Endothelial cell of umbilical vein (primary cell): ENCODE data around the gene KLF17. TPM values are rescaled to one million over a fixed set of nuclear protein-coding genes. Genes with fewer than 3 reads are reported as not detected.

Experiments
- BruUV-seq: library from RNA; stranded (reverse); fragments of 400-500 nt; replicated peaks from 2 replicates; lab custom pipeline; 2021; lab: Mats Ljungman, UMichigan
- CTCF ChIA-PET: fragments of 300-600, 350-600 bp; sonication (Branson Sonifier 250); formaldehyde crosslinking; loops from one replicate; lab custom pipeline; 2021; ENCODE audit warnings: antibody characterized with exemption, inconsistent platforms; lab: Charles Lee
- POLR2A ChIA-PET: fragments of 300-600, 350-600 bp; sonication (Branson Sonifier 250); formaldehyde crosslinking; loops from one replicate; lab custom pipeline; 2021; ENCODE audit warnings: antibody characterized with exemption, inconsistent platforms; lab: Charles Lee
- DNase-seq: peaks from one replicate; pipeline ENCODE4 v3.0.0-alpha.2; 2011; ENCODE audit warnings: low read depth, low spot score
- FAIRE-seq: peaks from 2 replicates; lab custom pipeline; 2011; peaks lifted over from hg19 to GRCh38; lab: Jason Lieb, UNC
- H2AFZ ChIP-seq: 2 replicates; pipeline ENCODE4 v1.6.0; 2012; ENCODE audit warnings: low read depth, low read length, control low read depth, inconsistent platforms
- H3K27ac ChIP-seq: 2 replicates; pipeline ENCODE4 v1.5.1; 2011; ENCODE audit warnings: low read depth, mild to moderate bottlenecking, control low read depth, low read length, moderate library complexity; ENCODE audit not compliant: insufficient read depth
- H3K27me3 ChIP-seq, 2 experiments: 2 replicates each; pipeline versions ENCODE4 v1.6.0 to v1.6.1; 2011; ENCODE audit warnings: low read length in 2 of 2, mixed read lengths in 1 of 2; ENCODE audit not compliant: control insufficient read depth in 2 of 2, insufficient read depth in 2 of 2
- H3K36me3 ChIP-seq, 2 experiments: 2 replicates in 1 of 2; 3 replicates in 1 of 2; pipeline ENCODE4 v1.5.1; 2011; ENCODE audit warnings: low read length in 2 of 2, mild to moderate bottlenecking in 1 of 2, moderate library complexity in 1 of 2; ENCODE audit not compliant: control insufficient read depth in 2 of 2, insufficient read depth in 2 of 2; ENCODE audit errors: extremely low read depth in 1 of 2
- H3K4me1 ChIP-seq: 3 replicates; pipeline ENCODE4 v1.5.1; 2011; ENCODE audit warnings: mild to moderate bottlenecking, low read length; ENCODE audit not compliant: control insufficient read depth, insufficient read depth; ENCODE audit errors: extremely low read depth
- H3K4me2 ChIP-seq: 2 replicates; pipeline ENCODE4 v1.6.1; 2011; ENCODE audit warnings: low read length, control low read depth, mixed read lengths; ENCODE audit not compliant: insufficient read depth
- H3K4me3 ChIP-seq, 3 experiments: fragments of 200-600 bp in 1 of 3; sonication (generic), shearing (Covaris generic) in 1 of 3; replicated peaks in 1 of 3; 2 replicates each; pipeline ENCODE4 v1.5.1; 2011 to 2016; ENCODE audit warnings: control low read depth in 3 of 3, low read length in 3 of 3, mild to moderate bottlenecking in 2 of 3, inconsistent platforms in 1 of 3, low read depth in 1 of 3, moderate library complexity in 1 of 3; ENCODE audit not compliant: insufficient read depth in 1 of 3
- H3K79me2 ChIP-seq: 2 replicates; pipeline ENCODE4 v1.6.0; 2012; ENCODE audit warnings: low read length, inconsistent platforms; ENCODE audit not compliant: control insufficient read depth, insufficient read depth
- H3K9ac ChIP-seq: replicated peaks from 2 replicates; pipeline ENCODE3; 2011; ENCODE audit warnings: low read length, control low read depth; ENCODE audit not compliant: insufficient read depth; ENCODE audit errors: extremely low read depth
- H3K9me1 ChIP-seq: replicated peaks from 3 replicates; pipeline ENCODE4 v1.6.0; 2011; ENCODE audit warnings: mild to moderate bottlenecking, low read length; ENCODE audit not compliant: control insufficient read depth, insufficient read depth; ENCODE audit errors: extremely low read depth
- H3K9me3 ChIP-seq: replicated peaks from 2 replicates; pipeline ENCODE4 v1.5.1; 2012; ENCODE audit warnings: low read length, inconsistent platforms; ENCODE audit not compliant: control insufficient read depth, insufficient read depth
- H4K20me1 ChIP-seq: replicated peaks from 2 replicates; pipeline ENCODE3; 2011; ENCODE audit warnings: mild to moderate bottlenecking, low read length; ENCODE audit not compliant: control insufficient read depth, insufficient read depth; ENCODE audit errors: extremely low read depth
- EZH2 ChIP-seq: IDR thresholded peaks from 2 replicates; pipeline ENCODE4 v1.6.1; 2012; ENCODE audit warnings: borderline replicate concordance, low read depth, mild to moderate bottlenecking, moderate library complexity, low read length, inconsistent platforms; ENCODE audit not compliant: severe bottlenecking
- FOS ChIP-seq: IDR thresholded peaks from 2 replicates; pipeline ENCODE4 v1.6.1; 2011; ENCODE audit warnings: mild to moderate bottlenecking, low read length, moderate library complexity, borderline replicate concordance; ENCODE audit not compliant: insufficient read depth
- GATA2 ChIP-seq: IDR thresholded peaks from 2 replicates; pipeline ENCODE4 v1.7.0; 2011; ENCODE audit warnings: low read depth, mild to moderate bottlenecking, moderate library complexity, mixed read lengths, low read length; ENCODE audit not compliant: insufficient read length, insufficient read depth
- JUN ChIP-seq: IDR thresholded peaks from 2 replicates; pipeline ENCODE4 v1.6.1; 2011; ENCODE audit warnings: borderline replicate concordance, low read depth; ENCODE audit not compliant: insufficient read length, insufficient read depth
- MYC ChIP-seq: IDR thresholded peaks from one replicate; pipeline ENCODE4 v1.6.1; 2011; ENCODE audit warnings: mild to moderate bottlenecking, low read depth, low read length
- POLR2A ChIP-seq: IDR thresholded peaks from 2 replicates; pipeline ENCODE4 v1.6.1; 2012; ENCODE audit warnings: low read depth, mild to moderate bottlenecking, control low read depth, low read length
- POLR2AphosphoS5 ChIP-seq: IDR thresholded peaks from 2 replicates; pipeline ENCODE4 v1.6.1; 2012; ENCODE audit warnings: low read depth, mild to moderate bottlenecking, control low read depth, low read length, moderate library complexity; ENCODE audit not compliant: insufficient read depth
- dilution Hi-C: fragments of 300-500 bp; cut with MboI; formaldehyde crosslinking; loops from one replicate; pipeline ENCODE4 v1.15.0; 2019; ENCODE audit warnings: low sequenced_read_pairs; ENCODE audit not compliant: extremely low pct_ligation_motif_present
- intact Hi-C: fragments of 100-400 bp; cut with micrococcal nuclease; formaldehyde crosslinking; loops from one replicate; pipeline ENCODE4 v1.10.0; 2022
- polyA plus RNA-seq, 4 experiments: library from polyadenylated mRNA; depleted of rRNA in 3 of 4; stranded (reverse) in 3 of 4; unstranded in 1 of 4; fragments of >200 nt; gene quantifications; 2 replicates each; pipeline versions ENCODE4 v1.2.1 to v1.2.3, GENCODE V29; 2011 to 2012; ENCODE audit warnings: missing spikeins in 1 of 4
- total RNA-seq: library from RNA; stranded (reverse); gene quantifications from 2 replicates; pipeline ENCODE4 v1.2.3, GENCODE V29; 2021
- TF ChIP-seq, protein P1 (sequence below): IDR thresholded peaks from 2 replicates; pipeline ENCODE4 v1.6.1; 2011; ENCODE audit not compliant: insufficient read depth, insufficient read length
- TF ChIP-seq, protein P2 (sequence below), 2 donors: IDR thresholded peaks; 1 replicate in 1 of 2; 2 replicates in 1 of 2; pipeline ENCODE4 v1.5.1; 2011; ENCODE audit warnings: low read length in 2 of 2, mild to moderate bottlenecking in 2 of 2, moderate library complexity in 2 of 2, control low read depth in 1 of 2, inconsistent platforms in 1 of 2, low read depth in 1 of 2; ENCODE audit not compliant: insufficient read depth in 1 of 2; ENCODE audit errors: extremely low read depth in 1 of 2

KLF17 gene
- total and polyA plus RNA-seq, 2 donors (not counting 3 experiments of a cell fraction or from before 2014, with no cell fraction given), result not detected

DNA sequence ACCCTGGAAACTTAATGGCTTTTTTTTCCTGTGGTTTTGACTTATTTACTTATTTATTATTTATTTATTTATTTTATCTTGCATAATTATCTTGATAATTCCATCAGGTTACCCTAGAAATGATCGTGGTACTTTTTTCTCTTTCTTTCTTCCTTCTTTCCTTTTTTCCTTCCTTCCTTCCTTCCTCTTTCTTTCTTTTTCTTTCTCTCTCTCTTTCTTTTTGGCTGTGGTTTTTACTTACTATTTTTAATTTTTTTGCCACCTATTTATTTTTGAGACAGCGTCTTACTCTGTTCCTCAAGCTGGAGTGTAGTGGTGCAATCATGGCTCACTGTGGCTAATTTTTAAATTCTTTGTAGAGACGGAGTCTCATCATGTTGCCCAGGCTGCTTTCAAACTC, 29.0 kb downstream of the KLF17 start:
- Histone ChIP-seq H3K36me3 (no peaks in the 10 kb centered on the region), H3K9me1 (no peaks in the 10 kb centered on the region), H3K27ac (no peak overlapping the region), H3K79me2 (no peaks in the 10 kb centered on the region), H3K9me3 (no peaks in the 10 kb centered on the region), H3K27me3 (peaks cover 0 to 4% of the 10 kb centered on the region in 2 experiments), H3K9ac (no peak overlapping the region), H2AFZ (no peak overlapping the region), H3K4me1 (no peaks in the 10 kb centered on the region), H3K4me3 (no peak overlapping the region), H4K20me1 (no peaks in the 10 kb centered on the region), H3K4me2 (no peak overlapping the region)
- no peak for TF ChIP-seq POLR2AphosphoS5
- no peak for TF ChIP-seq POLR2A
- TF ChIP-seq, protein P1, sequence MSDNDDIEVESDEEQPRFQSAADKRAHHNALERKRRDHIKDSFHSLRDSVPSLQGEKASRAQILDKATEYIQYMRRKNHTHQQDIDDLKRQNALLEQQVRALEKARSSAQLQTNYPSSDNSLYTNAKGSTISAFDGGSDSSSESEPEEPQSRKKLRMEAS, result no peak
- TF ChIP-seq FOS, result no peak
- no peak for TF ChIP-seq MYC
- ChIA-PET CTCF (no interaction called here), POLR2A (no interaction called here)
- intact Hi-C loops (no loop called here), dilution Hi-C loops (no loop called here)
- BruUV-seq, result no TSS peak
- DNase-seq, result no peak
- FAIRE-seq, result no peak

DNA sequence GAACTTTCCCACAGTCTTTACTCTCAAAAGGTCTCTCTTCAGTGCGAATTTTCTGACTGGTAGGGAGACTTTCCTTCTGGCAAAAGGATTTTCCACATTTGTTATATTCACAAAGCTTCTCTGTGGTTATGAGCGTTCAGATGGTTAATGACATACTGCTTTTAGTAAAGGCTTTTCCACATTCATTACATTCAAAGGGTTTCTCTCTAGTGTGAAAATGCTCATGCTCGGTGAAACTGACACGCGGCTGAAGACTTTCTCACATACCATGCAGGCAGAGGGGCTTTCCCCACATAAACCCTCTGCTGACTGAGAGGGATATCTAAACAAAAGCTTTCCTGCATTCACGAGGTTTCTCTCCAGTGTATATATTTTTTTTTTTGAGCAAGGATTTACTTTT, 32.7 kb downstream of the KLF17 start:
- ChIA-PET POLR2A (no interaction called here), CTCF (interaction anchor here (0.7 to 1.2 kb wide), 3 partner anchors 13 to 42 kb away, joined by 3 read pairs; no protein-coding TSS in a partner anchor)
- no peak for FAIRE-seq

More for the DNA sequence above, 32.7 kb downstream of the KLF17 start:
- Histone ChIP-seq H2AFZ (no peak overlapping the region), H3K79me2 (no peaks in the 10 kb centered on the region), H4K20me1 (no peaks in the 10 kb centered on the region), H3K9me1 (no peaks in the 10 kb centered on the region), H3K4me3 (no peak overlapping the region), H3K36me3 (no peaks in the 10 kb centered on the region), H3K27ac (no peak overlapping the region), H3K9me3 (no peaks in the 10 kb centered on the region), H3K4me1 (no peaks in the 10 kb centered on the region), H3K27me3 (peaks cover 0 to 4% of the 10 kb centered on the region in 2 experiments), H3K9ac (no peak overlapping the region), H3K4me2 (no peak overlapping the region)
- dilution Hi-C loops (no loop called here), intact Hi-C loops (no loop called here)
- DNase-seq, result no peak
- TF ChIP-seq POLR2A (no peak), FOS (no peak), JUN (no peak), EZH2 (no peak), GATA2 (no peak), MYC (no peak), POLR2AphosphoS5 (no peak)
- TF ChIP-seq, protein P2, sequence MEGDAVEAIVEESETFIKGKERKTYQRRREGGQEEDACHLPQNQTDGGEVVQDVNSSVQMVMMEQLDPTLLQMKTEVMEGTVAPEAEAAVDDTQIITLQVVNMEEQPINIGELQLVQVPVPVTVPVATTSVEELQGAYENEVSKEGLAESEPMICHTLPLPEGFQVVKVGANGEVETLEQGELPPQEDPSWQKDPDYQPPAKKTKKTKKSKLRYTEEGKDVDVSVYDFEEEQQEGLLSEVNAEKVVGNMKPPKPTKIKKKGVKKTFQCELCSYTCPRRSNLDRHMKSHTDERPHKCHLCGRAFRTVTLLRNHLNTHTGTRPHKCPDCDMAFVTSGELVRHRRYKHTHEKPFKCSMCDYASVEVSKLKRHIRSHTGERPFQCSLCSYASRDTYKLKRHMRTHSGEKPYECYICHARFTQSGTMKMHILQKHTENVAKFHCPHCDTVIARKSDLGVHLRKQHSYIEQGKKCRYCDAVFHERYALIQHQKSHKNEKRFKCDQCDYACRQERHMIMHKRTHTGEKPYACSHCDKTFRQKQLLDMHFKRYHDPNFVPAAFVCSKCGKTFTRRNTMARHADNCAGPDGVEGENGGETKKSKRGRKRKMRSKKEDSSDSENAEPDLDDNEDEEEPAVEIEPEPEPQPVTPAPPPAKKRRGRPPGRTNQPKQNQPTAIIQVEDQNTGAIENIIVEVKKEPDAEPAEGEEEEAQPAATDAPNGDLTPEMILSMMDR (IDR thresholded peaks at IDR 0.05; ENCODE audit: extremely low read depth in 1 of 2, insufficient read depth in 1 of 2, low read depth in 1 of 2, low read length in 2 of 2), result no peak
- TF ChIP-seq, protein P1, result no peak
- BruUV-seq, result no TSS peak
